ENCODE results near the gene RUNDC3A. TPM values are rescaled to one million over a fixed set of nuclear protein-coding genes. Genes with fewer than 3 reads are reported as not detected.

The RUNDC3A gene
- total RNA-seq, 1 experiment from 2014 or later: 5.2 TPM

GRCh38 chr17:44359458-44360143, 51.2 kb downstream of the RUNDC3A start:
- TF ChIP-seq ZNF671 (CRISPR knock-in tag; IDR thresholded peaks at IDR 0.05) (no peak), NFYB (CRISPR knock-in tag; conservative IDR thresholded peaks at IDR 0.05; ENCODE audit: low read depth) (no peak), ETV6 (CRISPR knock-in tag; IDR thresholded peaks at IDR 0.05) (no peak), PRDM15 (CRISPR knock-in tag; IDR thresholded peaks at IDR 0.05) (no peak), PRRX2 (CRISPR knock-in tag; IDR thresholded peaks at IDR 0.05) (no peak), NR1H2 (CRISPR knock-in tag; IDR thresholded peaks at IDR 0.05) (no peak), HMGA2 (CRISPR knock-in tag; IDR thresholded peaks at IDR 0.05) (no peak), ZMAT4 (CRISPR knock-in tag; IDR thresholded peaks at IDR 0.05) (no peak), SP1 (CRISPR knock-in tag; conservative IDR thresholded peaks at IDR 0.05) (no peak), CBFB (CRISPR knock-in tag; IDR thresholded peaks at IDR 0.05; ENCODE audit: low read depth) (no peak), NFATC4 (CRISPR knock-in tag; IDR thresholded peaks at IDR 0.05) (no peak), E2F1 (CRISPR knock-in tag; IDR thresholded peaks at IDR 0.05) (no peak), OVOL2 (CRISPR knock-in tag; IDR thresholded peaks at IDR 0.05; ENCODE audit: borderline replicate concordance) (no peak)
- TF ChIP-seq, protein P1, sequence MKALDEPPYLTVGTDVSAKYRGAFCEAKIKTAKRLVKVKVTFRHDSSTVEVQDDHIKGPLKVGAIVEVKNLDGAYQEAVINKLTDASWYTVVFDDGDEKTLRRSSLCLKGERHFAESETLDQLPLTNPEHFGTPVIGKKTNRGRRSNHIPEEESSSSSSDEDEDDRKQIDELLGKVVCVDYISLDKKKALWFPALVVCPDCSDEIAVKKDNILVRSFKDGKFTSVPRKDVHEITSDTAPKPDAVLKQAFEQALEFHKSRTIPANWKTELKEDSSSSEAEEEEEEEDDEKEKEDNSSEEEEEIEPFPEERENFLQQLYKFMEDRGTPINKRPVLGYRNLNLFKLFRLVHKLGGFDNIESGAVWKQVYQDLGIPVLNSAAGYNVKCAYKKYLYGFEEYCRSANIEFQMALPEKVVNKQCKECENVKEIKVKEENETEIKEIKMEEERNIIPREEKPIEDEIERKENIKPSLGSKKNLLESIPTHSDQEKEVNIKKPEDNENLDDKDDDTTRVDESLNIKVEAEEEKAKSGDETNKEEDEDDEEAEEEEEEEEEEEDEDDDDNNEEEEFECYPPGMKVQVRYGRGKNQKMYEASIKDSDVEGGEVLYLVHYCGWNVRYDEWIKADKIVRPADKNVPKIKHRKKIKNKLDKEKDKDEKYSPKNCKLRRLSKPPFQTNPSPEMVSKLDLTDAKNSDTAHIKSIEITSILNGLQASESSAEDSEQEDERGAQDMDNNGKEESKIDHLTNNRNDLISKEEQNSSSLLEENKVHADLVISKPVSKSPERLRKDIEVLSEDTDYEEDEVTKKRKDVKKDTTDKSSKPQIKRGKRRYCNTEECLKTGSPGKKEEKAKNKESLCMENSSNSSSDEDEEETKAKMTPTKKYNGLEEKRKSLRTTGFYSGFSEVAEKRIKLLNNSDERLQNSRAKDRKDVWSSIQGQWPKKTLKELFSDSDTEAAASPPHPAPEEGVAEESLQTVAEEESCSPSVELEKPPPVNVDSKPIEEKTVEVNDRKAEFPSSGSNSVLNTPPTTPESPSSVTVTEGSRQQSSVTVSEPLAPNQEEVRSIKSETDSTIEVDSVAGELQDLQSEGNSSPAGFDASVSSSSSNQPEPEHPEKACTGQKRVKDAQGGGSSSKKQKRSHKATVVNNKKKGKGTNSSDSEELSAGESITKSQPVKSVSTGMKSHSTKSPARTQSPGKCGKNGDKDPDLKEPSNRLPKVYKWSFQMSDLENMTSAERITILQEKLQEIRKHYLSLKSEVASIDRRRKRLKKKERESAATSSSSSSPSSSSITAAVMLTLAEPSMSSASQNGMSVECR (CRISPR knock-in tag; IDR thresholded peaks at IDR 0.05; ENCODE audit: borderline replicate concordance): no peak
- TF ChIP-seq, protein P2, sequence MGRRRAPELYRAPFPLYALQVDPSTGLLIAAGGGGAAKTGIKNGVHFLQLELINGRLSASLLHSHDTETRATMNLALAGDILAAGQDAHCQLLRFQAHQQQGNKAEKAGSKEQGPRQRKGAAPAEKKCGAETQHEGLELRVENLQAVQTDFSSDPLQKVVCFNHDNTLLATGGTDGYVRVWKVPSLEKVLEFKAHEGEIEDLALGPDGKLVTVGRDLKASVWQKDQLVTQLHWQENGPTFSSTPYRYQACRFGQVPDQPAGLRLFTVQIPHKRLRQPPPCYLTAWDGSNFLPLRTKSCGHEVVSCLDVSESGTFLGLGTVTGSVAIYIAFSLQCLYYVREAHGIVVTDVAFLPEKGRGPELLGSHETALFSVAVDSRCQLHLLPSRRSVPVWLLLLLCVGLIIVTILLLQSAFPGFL (CRISPR knock-in tag; IDR thresholded peaks at IDR 0.05; ENCODE audit: borderline replicate concordance): no peak
- TF ChIP-seq, protein P3, sequence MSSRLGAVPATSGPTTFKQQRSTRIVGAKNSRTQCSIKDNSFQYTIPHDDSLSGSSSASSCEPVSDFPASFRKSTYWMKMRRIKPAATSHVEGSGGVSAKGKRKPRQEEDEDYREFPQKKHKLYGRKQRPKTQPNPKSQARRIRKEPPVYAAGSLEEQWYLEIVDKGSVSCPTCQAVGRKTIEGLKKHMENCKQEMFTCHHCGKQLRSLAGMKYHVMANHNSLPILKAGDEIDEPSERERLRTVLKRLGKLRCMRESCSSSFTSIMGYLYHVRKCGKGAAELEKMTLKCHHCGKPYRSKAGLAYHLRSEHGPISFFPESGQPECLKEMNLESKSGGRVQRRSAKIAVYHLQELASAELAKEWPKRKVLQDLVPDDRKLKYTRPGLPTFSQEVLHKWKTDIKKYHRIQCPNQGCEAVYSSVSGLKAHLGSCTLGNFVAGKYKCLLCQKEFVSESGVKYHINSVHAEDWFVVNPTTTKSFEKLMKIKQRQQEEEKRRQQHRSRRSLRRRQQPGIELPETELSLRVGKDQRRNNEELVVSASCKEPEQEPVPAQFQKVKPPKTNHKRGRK (CRISPR knock-in tag; IDR thresholded peaks at IDR 0.05; ENCODE audit: borderline replicate concordance): no peak
- TF ChIP-seq, protein P4, sequence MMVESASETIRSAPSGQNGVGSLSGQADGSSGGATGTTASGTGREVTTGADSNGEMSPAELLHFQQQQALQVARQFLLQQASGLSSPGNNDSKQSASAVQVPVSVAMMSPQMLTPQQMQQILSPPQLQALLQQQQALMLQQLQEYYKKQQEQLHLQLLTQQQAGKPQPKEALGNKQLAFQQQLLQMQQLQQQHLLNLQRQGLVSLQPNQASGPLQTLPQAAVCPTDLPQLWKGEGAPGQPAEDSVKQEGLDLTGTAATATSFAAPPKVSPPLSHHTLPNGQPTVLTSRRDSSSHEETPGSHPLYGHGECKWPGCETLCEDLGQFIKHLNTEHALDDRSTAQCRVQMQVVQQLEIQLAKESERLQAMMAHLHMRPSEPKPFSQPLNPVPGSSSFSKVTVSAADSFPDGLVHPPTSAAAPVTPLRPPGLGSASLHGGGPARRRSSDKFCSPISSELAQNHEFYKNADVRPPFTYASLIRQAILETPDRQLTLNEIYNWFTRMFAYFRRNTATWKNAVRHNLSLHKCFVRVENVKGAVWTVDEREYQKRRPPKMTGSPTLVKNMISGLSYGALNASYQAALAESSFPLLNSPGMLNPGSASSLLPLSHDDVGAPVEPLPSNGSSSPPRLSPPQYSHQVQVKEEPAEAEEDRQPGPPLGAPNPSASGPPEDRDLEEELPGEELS (CRISPR knock-in tag; IDR thresholded peaks at IDR 0.05): no peak
- TF ChIP-seq, protein P5, sequence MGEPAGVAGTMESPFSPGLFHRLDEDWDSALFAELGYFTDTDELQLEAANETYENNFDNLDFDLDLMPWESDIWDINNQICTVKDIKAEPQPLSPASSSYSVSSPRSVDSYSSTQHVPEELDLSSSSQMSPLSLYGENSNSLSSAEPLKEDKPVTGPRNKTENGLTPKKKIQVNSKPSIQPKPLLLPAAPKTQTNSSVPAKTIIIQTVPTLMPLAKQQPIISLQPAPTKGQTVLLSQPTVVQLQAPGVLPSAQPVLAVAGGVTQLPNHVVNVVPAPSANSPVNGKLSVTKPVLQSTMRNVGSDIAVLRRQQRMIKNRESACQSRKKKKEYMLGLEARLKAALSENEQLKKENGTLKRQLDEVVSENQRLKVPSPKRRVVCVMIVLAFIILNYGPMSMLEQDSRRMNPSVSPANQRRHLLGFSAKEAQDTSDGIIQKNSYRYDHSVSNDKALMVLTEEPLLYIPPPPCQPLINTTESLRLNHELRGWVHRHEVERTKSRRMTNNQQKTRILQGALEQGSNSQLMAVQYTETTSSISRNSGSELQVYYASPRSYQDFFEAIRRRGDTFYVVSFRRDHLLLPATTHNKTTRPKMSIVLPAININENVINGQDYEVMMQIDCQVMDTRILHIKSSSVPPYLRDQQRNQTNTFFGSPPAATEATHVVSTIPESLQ (CRISPR knock-in tag; IDR thresholded peaks at IDR 0.05): no peak
- H3K36me3 Mint-ChIP-seq: no peaks in the 10 kb centered on the region
- DNase-seq (ENCODE audit: low spot score) (no peak), ATAC-seq (no peak)
- no peak overlapping the region for H3K4me3 Mint-ChIP-seq
- no peaks in the 10 kb centered on the region for H3K9me3 Mint-ChIP-seq
- POLR2A ChIA-PET: no interaction called here
- no peak overlapping the region for H3K27ac Mint-ChIP-seq
- CTCF ChIA-PET: interaction anchor here (0.9 to 9.4 kb wide), 6 partner anchors 15 to 149 kb away, joined by 3 to 128 read pairs (median 4); partner anchors contain the start of gene GRN
- peaks cover 29% of the 10 kb centered on the region for H3K4me1 Mint-ChIP-seq
- H3K27me3 Mint-ChIP-seq (ENCODE audit: low read depth): peaks cover 7% of the 10 kb centered on the region

Data from WTC11 (cell line).